ENCODE results near the gene OTUD7B.

- no peak for TF ChIP-seq CTCF (IDR thresholded peaks at IDR 0.05)
- TF ChIP-seq EP300 (IDR thresholded peaks at IDR 0.05): no peak
- TF ChIP-seq POLR2AphosphoS5 (IDR thresholded peaks at IDR 0.05): no peak
- no peak for TF ChIP-seq POLR2A (IDR thresholded peaks at IDR 0.05)
Measured at GRCh38 chr1:150021191-150021694, 10.7 kb upstream of the OTUD7B start.

Data from sigmoid colon (tissue), 4 donors.